Stimulated activated CD4-positive, alpha-beta T cell treated with anti-CD3 and anti-CD28 coated beads, Interleukin-1b, Interleukin-23, amount 100 ng/mL, for 1 hour (primary cell): ENCODE results near the gene WDR1.

ENCODE experiments used
- DNase-seq, 2 donors: peaks; one replicate each; pipeline ENCODE4 v3.0.0-alpha.2; 2020; ENCODE audit warnings: low read depth in 2 of 2

Gene WDR1

GRCh38 chr4:10116569-10117358 is at the start of gene WDR1:
Gene WDR1, minus strand, starts transcription at chr4:10116799. Its CDS starts 133 bp downstream, at chr4:10116666.
- DNase-seq = peak; percentile 71 to 95

GRCh38 chr4:10164877-10165283 is 48.3 kb upstream of the WDR1 start:
- no peak for DNase-seq

GRCh38 chr4:10163296-10163695 is 46.7 kb upstream of the WDR1 start:
- no peak for DNase-seq

- no peak for DNase-seq
These were observed 45.9 kb upstream of the WDR1 start for GRCh38 chr4:10162341-10163000.

GRCh38 chr4:10161840-10162239 is 45.2 kb upstream of the WDR1 start:
- DNase-seq = no peak

GRCh38 chr4:10161146-10161545 is 44.5 kb upstream of the WDR1 start:
- DNase-seq = no peak

GRCh38 chr4:10160281-10160856 is 43.8 kb upstream of the WDR1 start:
- DNase-seq = no peak

- no peak for DNase-seq
These were observed 43.1 kb upstream of the WDR1 start for GRCh38 chr4:10159671-10160070.

- no peak for DNase-seq
These were observed 41.8 kb upstream of the WDR1 start for GRCh38 chr4:10158333-10158942.

- DNase-seq = peak in 1 of 2 donors; percentile 17
These were observed 41.1 kb upstream of the WDR1 start for GRCh38 chr4:10157478-10158332.

GRCh38 chr4:10154241-10154640 is 37.6 kb upstream of the WDR1 start:
- no peak for DNase-seq

- DNase-seq = no peak
These were observed 36.6 kb upstream of the WDR1 start for GRCh38 chr4:10153161-10153560.

GRCh38 chr4:10151182-10151581 is 34.6 kb upstream of the WDR1 start:
- DNase-seq = no peak

GRCh38 chr4:10144966-10145365 is 28.4 kb upstream of the WDR1 start:
- DNase-seq = no peak

- no peak for DNase-seq
These were observed 27.9 kb upstream of the WDR1 start for GRCh38 chr4:10144479-10144878.

- DNase-seq = no peak
These were observed 26.6 kb upstream of the WDR1 start for GRCh38 chr4:10143171-10143570.

GRCh38 chr4:10140866-10141759 is 24.5 kb upstream of the WDR1 start:
- DNase-seq = no peak

GRCh38 chr4:10139518-10139917 is 22.9 kb upstream of the WDR1 start:
- DNase-seq = no peak

- DNase-seq = no peak
These were observed 18.7 kb upstream of the WDR1 start for GRCh38 chr4:10135260-10135659.

- DNase-seq = no peak
These were observed 17.5 kb upstream of the WDR1 start for GRCh38 chr4:10134141-10134540.

GRCh38 chr4:10131202-10131601 is 14.6 kb upstream of the WDR1 start:
- no peak for DNase-seq
